Measurements from ENCODE around the gene HMCN2.
"Not testable (repeated sequence)": the region's sequence is repeated elsewhere in the genome, so short reads cannot be mapped to it uniquely, and the experiment has no call there.

DNA sequence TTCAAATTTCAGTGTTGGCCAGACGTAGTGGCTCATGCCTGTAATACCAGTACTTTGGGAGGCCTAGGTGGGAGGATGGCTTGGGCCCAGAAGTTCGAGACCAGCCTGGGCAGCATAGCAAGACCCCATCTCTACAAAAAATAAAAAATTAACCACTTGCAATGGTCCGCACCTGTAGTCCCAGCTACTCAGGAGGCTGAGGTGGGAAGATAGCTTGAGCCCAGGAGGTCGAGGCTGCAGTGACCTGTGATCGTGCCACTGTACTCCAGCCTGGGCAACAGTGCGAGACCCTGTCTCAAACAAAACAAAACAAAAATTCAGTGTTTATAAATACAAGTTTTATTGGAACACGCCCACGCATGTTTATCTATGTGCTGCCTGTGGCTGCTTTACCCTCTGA is 73.3 kb downstream of the HMCN2 start:
- not testable (repeated sequence) for TF ChIP-seq YY1 (IDR thresholded peaks at IDR 0.05; ENCODE audit: insufficient read depth, insufficient read length); ZNF274 (IDR thresholded peaks at IDR 0.05; ENCODE audit: low read depth, low read length)
